CD4-positive, alpha-beta T cell treated with Interferon gamma for 1 hour (primary cell): Measurements from ENCODE around the gene RPAP2.
"Not testable (repeated sequence)": the region's sequence is repeated elsewhere in the genome, so short reads cannot be mapped to it uniquely, and the experiment has no call there.

Experiments used
- DNase-seq: peaks from one replicate; pipeline ENCODE4 v3.0.0-alpha.2; 2020

RPAP2 gene

DNA sequence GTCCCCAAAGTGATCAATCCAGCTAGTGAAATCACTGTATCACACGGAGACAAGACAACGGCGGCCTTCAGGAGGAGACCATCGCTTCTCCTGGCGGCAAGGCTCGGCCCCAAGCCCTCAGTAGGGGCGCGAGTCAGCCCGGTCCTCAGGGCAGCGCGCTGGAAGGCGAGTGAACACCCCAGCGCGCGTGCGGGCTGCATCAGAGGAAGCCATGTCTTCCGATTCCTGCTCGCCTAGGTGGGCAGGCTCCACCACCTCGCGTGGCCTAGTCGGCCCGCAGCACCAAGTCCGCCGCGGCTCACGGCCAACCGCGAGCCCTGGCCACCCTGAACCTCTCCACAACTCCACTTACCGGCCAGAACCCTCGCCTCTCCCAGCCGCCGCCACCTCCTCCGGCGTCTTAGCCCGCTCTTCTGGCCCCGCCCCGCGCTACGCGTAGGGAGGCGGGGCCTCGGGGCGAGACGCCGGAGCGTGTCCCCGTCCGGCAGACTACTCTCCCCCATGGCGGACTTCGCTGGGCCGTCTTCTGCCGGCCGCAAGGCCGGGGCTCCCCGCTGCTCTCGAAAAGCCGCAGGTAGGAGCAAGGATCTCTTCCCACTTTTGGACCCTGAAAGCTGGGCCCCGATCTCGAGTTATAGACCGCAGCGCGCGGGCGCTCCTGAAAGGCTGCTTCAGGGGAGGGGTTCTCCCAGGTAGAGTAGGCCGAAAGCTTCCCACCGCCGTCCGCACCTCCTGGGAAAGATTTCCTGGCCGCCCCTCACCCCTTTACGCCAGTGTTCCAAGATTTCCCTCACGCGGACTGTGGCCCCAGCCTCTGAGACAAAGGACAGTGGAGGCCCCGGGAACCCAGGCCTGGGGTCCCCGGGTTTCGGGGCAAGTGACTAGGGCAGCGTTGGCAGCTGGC, at the start of gene RPAP2, which contains the start of gene GLMN:
Gene RPAP2, plus strand, starts transcription at position 487 of the 904 bp plus-strand sequence. Its CDS starts 15 bp downstream, at position 502.
Gene GLMN, minus strand, starts transcription at position 415 of the 904 bp plus-strand sequence. CDS start 988 bp downstream, outside the sequence.
- peak; percentile 76 for DNase-seq

DNA sequence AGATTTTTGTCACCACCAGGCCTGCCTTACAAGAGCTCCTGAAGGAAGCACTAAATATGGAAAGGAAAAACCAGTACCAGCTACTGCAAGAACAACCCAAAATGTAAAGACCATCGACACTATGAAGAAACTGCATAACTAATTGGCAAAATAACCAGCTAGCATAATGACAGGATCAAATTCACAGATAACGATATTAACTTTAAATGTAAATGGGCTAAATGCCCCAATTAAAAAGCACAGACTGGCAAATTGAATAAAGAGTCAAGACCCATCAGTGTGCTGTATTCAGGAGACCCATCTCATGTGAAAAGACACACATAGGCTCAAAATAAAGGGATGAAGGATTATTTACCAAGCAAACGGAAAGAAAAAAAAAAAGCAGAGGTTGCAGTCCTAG, 44.1 kb upstream of the RPAP2 start:
- DNase-seq: not testable (repeated sequence)

DNA sequence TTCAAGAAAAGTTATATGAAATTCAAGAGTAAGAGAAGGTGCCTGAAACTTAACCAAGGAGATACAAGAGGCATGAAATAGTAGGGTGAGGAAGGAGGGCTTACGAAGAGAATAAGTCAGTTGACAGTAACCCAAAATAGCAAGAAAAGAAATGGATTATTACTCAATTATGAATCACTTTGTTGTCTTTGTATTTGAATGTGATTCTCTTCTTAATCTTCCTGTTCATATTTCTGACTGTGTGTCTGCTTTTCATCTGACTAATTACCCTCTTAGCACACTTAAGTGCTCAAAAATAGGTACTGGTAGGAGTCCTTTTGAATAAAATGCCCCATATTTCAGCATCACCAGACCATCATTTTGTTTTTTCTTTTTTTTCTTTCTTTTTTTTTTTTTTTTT, 39.5 kb upstream of the RPAP2 start:
- DNase-seq: no peak

DNA sequence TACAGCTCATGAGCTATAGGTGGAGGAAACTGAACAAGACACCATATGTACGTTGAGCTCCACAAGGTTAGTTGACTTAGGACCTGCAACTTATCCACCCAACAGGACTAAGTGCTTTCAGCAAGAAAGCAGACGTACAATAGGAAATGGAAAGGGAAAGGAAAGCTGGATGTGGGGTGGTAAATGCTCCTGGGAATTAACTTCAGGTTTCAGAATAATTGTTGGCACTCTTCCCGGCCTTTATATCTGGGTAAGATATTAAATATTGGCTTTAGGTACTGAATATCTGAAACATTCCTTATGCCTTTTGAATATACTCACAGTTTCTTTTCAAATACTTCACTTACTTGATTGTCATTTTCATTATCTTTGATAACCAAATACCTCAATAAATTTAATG, 36.3 kb upstream of the RPAP2 start:
- DNase-seq: no peak

DNA sequence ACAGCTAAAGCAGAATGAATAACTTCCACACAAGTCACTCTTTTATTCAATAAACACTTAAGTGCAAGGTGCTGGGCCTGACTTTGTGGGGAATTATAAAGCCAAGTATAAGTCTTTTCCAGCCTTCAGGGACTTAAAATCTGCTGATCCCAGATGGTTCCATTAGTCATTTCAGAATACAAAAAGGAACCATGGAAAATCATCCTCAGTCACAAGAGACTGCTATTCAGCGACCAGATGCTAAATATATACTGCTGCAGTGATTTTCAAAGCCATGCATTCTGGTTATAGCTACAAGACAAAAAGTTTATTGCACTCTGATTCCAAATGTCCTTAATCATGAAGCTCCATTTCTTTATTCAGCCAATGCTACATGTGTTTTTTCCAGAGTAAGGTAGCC, 25.8 kb upstream of the RPAP2 start:
- DNase-seq: no peak

DNA sequence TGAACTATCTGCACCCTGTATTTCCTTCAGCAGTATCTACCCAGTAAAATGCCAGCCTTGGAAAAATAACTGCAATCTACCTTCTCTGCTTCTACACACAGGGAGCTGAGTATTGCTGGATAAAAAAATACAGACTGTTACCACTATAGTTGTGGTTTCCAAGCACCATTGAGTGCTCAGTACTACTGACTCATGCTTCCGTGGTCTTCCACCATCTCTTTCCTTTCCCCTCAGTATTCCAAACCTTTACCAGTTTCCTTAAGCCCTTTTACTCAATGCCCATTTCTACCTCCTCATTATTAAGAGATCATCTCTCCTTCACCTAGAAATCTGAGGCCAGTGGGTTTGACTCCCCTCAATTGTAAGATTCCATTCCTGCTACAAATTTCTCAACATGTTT, 23.9 kb upstream of the RPAP2 start:
- no peak for DNase-seq

DNA sequence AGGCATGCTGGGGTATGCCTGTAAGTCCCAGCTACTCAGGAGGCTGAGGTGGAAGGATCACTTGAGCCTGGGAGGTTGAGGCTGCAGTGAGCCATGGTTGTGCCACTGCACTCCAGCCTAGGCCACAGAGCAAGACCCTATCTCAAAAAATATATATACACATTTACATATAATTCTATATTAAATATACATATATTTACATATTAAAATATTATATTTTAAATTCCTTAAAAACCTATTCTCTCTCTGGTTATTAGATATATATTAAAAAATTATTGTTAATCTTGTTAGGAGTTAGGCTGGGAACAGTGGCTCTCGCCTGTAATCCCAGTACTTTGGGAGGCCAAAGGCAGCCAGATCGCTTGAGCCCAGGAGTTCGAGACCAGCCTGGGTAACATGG, 22.8 kb upstream of the RPAP2 start:
- no peak for DNase-seq

DNA sequence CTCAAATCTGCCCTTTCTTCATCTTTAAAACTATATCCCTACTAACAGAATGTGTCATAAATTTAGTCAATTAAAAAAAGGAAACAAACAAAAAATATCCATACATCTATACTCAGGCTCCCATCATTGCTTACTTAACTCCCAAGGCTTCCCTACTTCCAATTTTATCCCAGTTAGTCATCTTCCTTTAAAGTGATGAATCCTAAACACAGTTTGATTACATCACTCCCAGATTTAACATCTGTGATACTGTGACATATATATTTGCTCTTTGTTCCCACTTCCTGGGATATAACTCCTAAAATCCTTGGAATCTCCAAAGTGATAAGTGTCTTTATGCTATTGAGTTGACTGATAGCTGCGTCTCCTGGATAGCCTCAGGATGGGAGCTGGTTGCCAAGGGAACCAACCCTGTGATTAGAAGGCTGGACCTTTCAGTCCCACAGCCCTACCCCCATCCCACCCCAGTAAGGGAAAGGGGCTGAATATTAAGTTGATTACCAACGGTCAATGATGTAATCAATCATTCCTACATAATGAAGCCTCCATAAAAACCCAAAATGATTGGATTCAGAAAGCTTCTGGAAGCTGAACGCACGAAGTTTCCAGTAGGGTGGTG, 21.6 kb upstream of the RPAP2 start:
- no peak for DNase-seq

DNA sequence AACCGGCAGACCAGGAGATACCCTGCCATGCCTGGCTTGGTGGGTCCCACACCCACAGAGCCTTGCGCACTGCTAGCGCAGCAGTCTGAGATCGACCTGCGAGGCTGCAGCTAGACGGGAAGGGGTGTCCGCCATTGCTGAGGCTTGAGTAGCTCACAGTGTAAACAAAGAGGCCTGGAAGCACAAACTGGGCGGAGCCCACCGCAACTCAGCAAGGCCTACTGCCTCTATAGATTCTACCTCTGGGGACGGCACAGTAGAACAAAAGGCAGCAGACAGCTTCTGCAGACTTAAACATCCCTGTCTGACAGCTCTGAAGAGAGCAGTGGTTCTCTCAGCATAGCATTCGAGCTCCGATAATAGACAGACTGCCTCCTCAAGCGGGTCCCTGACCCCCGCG, 19.1 kb upstream of the RPAP2 start:
- not testable (repeated sequence) for DNase-seq

DNA sequence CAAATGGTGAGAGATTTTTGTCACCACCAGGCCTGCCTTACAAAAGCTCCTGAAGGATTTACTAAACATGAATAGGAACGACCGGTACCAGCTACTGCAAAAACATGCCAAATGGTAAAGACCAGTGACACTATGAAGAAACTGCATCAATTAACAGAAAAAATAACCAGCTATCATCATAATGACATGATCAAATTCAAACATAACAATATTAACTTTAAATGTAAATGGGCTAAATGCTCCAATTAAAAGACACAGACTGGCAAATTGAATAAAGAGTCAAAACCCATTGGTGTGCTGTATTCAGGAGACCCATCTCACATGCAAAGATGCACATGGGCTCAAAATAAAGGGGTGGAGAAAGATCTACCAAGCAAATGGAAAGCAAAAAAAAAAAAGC, 17.4 kb upstream of the RPAP2 start:
- DNase-seq: not testable (repeated sequence)

DNA sequence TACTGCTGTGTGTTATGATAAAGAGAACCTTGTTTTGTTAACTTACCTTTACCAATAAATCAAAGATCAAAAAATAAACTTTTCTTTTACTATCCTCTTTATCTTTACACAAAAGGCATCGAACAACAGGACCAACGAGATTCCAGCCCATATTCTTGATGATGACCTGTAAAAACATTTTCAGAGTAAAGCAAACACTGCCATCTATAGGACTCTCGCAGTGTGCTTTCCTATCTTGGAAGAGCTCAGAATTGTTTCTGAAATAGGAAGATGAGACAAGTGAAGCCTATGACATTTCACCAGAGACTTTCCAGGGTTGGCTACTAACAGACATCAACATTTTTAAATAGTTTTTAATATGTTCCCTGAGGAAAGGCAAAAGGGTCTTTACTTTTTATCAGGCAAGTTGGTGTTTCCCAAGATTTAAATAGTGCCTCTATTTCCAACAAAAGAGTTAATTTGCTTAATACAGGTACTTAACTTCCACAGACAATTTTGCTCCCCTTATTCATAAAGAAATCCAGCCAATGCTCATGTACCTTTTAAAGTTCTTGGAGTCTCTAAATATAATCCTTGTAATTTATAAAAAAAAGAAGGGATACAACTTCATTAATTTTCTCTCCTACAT, 7.4 kb upstream of the RPAP2 start:
- DNase-seq: no peak

DNA sequence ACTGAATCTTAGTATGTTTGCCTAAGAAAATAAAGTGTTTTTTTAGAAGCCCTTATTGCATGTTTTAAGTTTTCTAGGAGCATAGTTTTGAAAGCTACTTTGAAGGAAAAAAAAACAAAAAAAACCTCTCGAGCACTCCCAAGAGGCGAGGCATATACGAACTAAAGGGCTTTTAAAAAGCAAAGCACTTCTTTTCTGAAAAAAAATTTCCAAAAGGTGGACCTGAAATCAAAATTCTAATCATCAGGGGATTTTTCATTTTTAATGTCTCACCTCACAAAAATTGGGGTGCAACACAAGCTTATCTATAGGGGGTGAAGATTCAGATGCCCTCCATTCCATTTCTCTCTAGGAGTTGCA, 666 bp upstream of the RPAP2 start:
- no peak for DNase-seq

DNA sequence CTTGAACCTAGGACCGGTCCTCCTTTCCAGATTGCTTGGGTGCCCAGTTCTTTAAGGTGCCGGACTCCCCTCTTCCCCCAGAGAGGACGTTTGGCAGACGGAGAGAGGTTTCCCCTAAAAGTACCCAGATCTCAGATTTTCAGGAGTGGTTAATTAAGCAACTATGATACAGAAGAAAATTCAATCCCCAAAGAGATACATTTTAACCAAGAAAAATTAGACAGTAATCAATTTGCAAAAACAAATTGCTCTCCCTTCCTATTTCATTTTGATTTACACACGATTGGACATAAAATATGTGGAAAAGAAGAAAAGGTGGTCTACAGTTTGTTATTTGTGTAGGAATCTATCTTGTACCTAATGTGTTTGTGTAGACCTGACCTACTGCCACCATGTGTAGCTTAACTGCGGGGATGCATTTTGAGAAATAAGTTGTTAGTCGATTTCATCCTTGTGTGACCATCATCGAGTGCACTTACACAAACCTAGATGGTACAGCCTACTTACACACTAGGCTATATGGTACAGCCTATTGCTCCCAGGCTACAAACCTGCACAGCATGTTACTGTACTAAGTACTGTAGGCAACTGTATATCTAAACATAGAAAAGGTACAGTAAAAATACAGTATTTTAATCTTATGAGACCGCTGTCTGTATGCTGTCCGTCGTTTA, 755 bp downstream of the RPAP2 start:
- no peak for DNase-seq

DNA sequence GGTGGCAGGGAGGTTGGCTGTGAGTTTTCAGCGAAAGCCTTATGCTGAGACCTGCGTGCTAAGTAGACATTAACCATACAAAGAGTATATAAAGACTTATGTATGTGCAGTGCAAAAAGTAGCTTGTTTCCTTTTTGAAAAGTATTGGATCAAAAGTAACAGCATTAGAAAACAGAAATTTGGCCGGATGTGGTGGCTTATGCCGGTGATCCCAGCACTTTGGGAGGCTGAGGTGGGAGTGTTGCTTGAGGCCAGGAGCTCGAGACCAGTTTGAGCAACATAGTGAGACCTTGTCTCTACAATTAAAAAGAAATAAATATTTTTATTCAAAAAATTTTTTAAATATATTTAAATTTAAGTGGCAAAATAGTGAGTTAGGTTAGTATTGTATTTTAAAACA, 2.2 kb downstream of the RPAP2 start:
- DNase-seq: no peak

DNA sequence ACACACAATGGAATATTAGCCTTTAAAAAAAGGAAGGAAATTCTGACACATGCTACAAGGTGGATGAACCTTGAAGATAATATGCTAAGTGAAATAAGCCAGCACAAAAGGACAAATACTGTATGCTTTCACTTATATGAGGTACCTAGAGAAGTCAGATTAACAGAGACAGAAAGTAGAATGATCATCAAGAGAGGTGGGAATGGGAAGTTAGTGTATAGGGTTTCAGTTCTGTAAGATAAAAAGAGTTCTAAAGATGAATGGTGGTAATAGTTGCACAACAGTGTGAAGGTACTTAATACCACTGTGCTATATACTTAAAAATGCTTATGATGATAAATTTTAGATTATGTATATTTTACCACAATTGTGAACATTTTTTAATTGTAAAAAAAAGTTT, 7.2 kb downstream of the RPAP2 start:
- no peak for DNase-seq

DNA sequence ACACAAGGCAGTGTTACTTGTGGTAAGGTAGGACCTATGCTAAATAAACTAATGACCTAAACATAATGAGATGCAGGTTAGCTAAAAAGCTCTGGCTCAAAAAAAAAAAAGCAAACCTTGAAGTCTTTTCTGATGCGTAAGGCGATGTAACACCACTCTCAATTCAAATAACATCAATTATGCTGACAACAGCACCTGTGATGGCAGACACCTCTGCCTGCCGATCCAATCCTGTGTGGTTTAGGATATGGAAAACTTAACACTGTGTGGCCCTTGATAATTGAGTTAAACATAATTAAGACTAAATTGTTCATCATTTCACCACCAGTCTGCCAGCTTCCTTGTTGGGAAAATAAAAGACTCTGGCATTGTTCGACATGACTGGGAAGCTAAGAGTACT, 9.1 kb downstream of the RPAP2 start:
- DNase-seq: no peak

DNA sequence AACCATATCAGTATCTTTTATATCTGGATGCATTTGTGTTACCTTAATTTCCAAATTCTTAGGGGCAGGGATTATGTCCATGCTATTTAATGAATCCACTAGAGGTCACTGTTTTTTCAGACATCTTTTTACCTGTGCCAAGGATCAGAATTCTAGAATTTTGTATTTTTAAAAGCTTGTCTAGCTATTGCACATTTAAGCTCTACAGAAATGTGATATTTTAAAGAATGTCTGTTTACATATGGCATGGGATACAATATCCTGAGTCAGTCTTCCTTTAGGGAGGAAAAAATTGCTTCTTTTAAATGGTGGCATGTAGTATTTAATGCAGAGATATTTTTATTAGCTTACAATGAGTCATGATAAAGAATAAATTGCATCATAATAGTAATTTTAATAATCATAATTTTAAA, 11.3 kb downstream of the RPAP2 start:
- no peak for DNase-seq

DNA sequence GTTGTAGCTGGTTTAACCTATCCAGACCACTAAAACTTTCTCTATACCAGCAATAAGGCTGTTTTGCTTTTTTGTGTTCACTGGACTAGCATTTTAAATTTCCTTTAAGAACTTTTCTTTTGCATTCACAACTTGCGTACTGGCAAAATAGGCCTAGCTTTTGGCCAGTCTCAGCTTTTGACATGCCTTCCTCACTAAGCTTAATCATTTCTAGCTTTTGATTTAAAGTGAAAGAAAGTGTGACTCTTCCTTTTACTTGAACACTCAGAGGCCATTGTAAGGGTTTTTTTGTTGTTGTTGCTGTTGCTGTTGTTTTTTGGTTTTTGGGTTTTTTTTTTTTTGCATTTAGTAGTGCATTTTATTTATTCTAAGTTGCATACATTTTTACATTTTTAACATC, 15.2 kb downstream of the RPAP2 start:
- no peak for DNase-seq

DNA sequence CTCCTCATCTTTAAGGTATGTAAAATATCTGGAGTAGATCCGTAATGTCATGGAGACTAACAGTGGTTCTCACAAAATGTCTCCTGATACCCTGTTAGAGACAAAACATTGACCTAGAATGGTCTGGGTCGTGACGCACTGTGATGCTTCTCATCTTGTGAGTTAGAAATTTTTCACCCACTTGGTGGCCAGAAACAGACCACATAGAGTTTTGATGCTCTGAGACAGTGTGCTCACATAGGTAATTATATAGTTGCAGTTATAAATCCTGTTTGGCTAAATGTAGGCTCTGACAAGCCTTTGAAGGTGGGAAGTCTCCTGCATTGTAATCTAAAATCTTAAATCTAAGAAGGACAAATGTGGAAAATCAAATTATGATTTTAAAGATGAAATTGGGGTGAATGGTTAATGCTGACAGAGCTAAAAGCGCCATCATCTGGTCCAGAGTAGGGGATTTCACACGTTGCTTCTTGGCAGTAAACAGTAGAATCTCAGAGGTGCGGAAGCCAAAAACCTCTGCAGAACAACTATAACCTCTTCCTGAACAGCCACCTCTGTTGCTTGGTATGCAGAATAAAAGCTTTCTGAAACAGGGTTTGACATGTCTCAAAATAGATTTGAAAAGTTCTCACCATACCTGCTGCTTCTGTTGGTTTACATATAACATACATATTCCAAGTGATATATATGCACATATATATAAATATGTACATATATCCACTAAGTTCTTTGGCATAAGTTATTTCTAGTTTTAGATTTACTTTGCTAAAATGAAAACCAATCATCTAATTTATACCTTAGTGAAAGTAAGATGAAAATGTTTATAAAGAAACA, 17.1 kb downstream of the RPAP2 start:
- DNase-seq: peak; percentile 37

DNA sequence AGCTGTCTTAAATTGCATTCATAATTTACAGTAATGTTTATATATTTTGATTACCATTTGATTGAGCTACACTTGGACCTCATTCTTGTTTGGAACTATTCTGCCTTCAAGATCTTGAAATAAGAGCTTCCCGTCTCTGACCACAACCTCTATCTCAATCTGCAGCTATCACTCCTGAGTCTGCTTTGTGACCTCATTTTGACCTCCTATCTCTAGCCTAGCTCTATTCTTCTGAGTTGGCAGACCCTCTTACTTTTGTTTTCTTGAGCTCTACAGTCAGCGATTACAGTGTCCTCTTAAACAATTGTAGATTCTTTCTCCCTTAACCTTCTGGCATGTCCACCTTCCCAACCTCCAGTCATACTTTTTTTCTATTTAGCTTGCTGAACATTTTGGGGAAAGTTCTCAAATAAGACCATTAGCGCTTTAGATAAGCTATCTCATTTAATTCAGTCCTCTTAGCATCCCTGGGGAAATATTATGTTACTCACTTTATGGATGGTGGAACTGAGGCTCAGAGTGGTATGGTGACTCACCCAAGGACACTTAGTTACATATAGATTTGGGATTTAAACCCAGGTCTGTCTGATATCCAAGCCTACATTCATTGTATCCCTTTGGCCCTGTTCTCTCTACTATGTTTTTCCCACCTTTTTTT, 19.1 kb downstream of the RPAP2 start:
- DNase-seq: no peak
